Upper lobe of right lung (tissue), 1 donor: ENCODE results near the gene GSKIP. TPM values are rescaled to one million over a fixed set of nuclear protein-coding genes. Genes with fewer than 3 reads are reported as not detected.

Experiments
- ATAC-seq: fragments of 200-7000 bp; cut with Tn5 transposase; one replicate; pipeline ENCODE4 v1.9.1; 2020; ENCODE audit warnings: mild to moderate bottlenecking, moderate library complexity
- DNase-seq: peaks from one replicate; pipeline ENCODE4 v3.0.0-alpha.2; 2020
- H3K27ac ChIP-seq: fragments of 200-600 bp; one replicate; pipeline ENCODE4 v1.8.0; 2022
- H3K27me3 ChIP-seq: fragments of 200-600 bp; one replicate; pipeline ENCODE4 v1.8.0; 2022; ENCODE audit warnings: mild to moderate bottlenecking
- H3K36me3 ChIP-seq: fragments of 200-600 bp; one replicate; pipeline ENCODE4 v1.8.0; 2022
- H3K4me1 ChIP-seq: fragments of 200-600 bp; one replicate; pipeline ENCODE4 v1.8.0; 2022
- H3K4me3 ChIP-seq: fragments of 200-600 bp; one replicate; pipeline ENCODE4 v1.8.0; 2022; ENCODE audit warnings: mild to moderate bottlenecking
- H3K9me3 ChIP-seq: fragments of 200-600 bp; one replicate; pipeline ENCODE4 v1.8.0; 2022
- CTCF ChIP-seq: fragments of 200-600 bp; IDR thresholded peaks from one replicate; pipeline ENCODE4 v1.8.0; 2022; ENCODE audit warnings: antibody characterized with exemption
- intact Hi-C: fragments of 100-400 bp; cut with DNase I; formaldehyde crosslinking; loops from one replicate; pipeline ENCODE4 v1.11.0; 2022
- total RNA-seq: library from RNA; stranded (reverse); fragmentation: NEBNext Ultra II Directional; extraction: Animal tissue kit (Norgen Biotek cat#: 25700); gene quantifications from one replicate; pipeline ENCODE4 v1.2.1, GENCODE V29; 2021
- donor health status: DM: no; HTN: yes; CAD: no; lungs with severe emphysema.

Gene GSKIP
- total RNA-seq, 1 donor from 2014 or later = 13.9 TPM

- H3K27ac ChIP-seq = no peak overlapping the region
- TF ChIP-seq CTCF = no peak
- H3K4me1 ChIP-seq = no peaks in the 10 kb centered on the region
- ATAC-seq (no peak), DNase-seq (no peak)
- H3K4me3 ChIP-seq = no peak overlapping the region
- intact Hi-C loops = no loop called here
- no peaks in the 10 kb centered on the region for H3K27me3 ChIP-seq
- H3K36me3 ChIP-seq = no peaks in the 10 kb centered on the region
- H3K9me3 ChIP-seq = no peaks in the 10 kb centered on the region
Observed at GRCh38 chr14:96434040-96434439, 70.7 kb downstream of the GSKIP start.

Other genes starting within 250 kb of the GSKIP start
- gene BDKRB2, start 158.7 kb upstream of the GSKIP start, total RNA-seq = 1.5 TPM
- gene BDKRB1, start 107.3 kb upstream of the GSKIP start, total RNA-seq = not detected
- gene ATG2B, start 185 bp upstream of the GSKIP start, total RNA-seq = 19.1 TPM
- 2.6 TPM for gene AK7, start 28.6 kb downstream of the GSKIP start, total RNA-seq
- 153 TPM for gene PAPOLA, start 138.9 kb downstream of the GSKIP start, total RNA-seq